Measurements from ENCODE around the gene AKT3. TPM values are rescaled to one million over a fixed set of nuclear protein-coding genes. Genes with fewer than 3 reads are reported as not detected.

The AKT3 gene
- total RNA-seq, 1 donor from 2014 or later, result 36.2 TPM

DNA sequence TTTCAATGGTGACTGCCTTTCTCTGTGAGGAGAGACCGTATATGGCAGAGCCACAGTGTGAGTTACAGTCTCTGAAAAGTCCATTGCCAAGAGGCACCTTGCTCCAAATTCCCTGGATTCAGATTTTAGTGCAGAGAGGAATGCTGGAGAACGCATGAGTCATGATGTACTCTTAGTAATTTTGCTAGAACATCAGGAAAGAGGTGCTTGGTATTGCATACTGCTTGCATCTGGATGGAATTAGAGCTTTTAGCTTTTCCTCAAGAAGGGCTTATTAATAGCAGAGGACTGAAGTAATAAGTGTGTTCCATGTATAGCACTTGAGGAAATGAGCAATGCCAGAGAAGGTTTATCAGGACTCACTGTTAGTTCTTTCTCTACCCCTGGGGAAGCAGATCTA, 40.5 kb upstream of the AKT3 start:
- Mint-ChIP-seq H3K36me3 (no peaks in the 10 kb centered on the region), H3K4me3 (no peak overlapping the region), H3K9me3 (peaks cover 2% of the 10 kb centered on the region), H3K27ac (no peak overlapping the region), H3K27me3 (ENCODE audit: insufficient read depth, low read depth) (no peaks in the 10 kb centered on the region), H3K4me1 (no peaks in the 10 kb centered on the region)
- Histone ChIP-seq H3K36me3 (no peaks in the 10 kb centered on the region), H3K4me3 (no peak overlapping the region), H2AFZ (replicated peaks) (no peak overlapping the region), H3K9ac (no peak overlapping the region), H3K9me3 (ENCODE audit: low read depth) (no peaks in the 10 kb centered on the region), H4K20me1 (ENCODE audit: low read depth) (no peaks in the 10 kb centered on the region), H3K27ac (no peak overlapping the region), H3K4me1 (no peaks in the 10 kb centered on the region), H3K27me3 (no peaks in the 10 kb centered on the region), H3K4me2 (no peak overlapping the region), H3F3A (ENCODE audit: low read depth) (no peaks in the 10 kb centered on the region), H3K79me2 (ENCODE audit: low read depth) (no peaks in the 10 kb centered on the region)
- TF ChIP-seq EZH2 (IDR thresholded peaks at IDR 0.05) (no peak), EZH2phosphoT487 (IDR thresholded peaks at IDR 0.05) (no peak)
- TF ChIP-seq, protein P1, sequence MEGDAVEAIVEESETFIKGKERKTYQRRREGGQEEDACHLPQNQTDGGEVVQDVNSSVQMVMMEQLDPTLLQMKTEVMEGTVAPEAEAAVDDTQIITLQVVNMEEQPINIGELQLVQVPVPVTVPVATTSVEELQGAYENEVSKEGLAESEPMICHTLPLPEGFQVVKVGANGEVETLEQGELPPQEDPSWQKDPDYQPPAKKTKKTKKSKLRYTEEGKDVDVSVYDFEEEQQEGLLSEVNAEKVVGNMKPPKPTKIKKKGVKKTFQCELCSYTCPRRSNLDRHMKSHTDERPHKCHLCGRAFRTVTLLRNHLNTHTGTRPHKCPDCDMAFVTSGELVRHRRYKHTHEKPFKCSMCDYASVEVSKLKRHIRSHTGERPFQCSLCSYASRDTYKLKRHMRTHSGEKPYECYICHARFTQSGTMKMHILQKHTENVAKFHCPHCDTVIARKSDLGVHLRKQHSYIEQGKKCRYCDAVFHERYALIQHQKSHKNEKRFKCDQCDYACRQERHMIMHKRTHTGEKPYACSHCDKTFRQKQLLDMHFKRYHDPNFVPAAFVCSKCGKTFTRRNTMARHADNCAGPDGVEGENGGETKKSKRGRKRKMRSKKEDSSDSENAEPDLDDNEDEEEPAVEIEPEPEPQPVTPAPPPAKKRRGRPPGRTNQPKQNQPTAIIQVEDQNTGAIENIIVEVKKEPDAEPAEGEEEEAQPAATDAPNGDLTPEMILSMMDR (IDR thresholded peaks at IDR 0.05), result no peak
- no peak for DNase-seq (ENCODE audit: low spot score)

DNA sequence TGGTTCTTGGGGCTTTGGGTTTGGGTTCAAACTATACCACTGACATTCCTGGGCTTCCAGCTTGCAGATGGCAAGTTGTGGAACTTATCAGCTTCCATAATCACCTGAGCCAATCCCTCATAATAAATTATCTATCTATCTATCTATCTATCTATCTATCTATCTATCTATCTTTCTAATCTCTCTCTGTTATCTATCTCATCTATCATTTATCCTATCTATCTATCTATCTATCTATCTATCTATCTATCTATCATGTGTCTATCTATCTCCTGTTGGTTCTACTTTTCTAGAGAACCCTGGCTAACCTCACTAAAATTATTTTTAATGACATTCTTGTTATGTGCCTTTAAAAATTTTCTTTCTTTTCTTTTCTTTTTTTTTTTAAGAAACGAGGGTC, 35.8 kb upstream of the AKT3 start:
- Histone ChIP-seq H3K9ac (no peak overlapping the region), H3F3A (ENCODE audit: low read depth) (no peaks in the 10 kb centered on the region), H3K4me3 (no peak overlapping the region), H3K4me1 (no peaks in the 10 kb centered on the region), H3K27ac (no peak overlapping the region), H3K4me2 (no peak overlapping the region), H3K79me2 (ENCODE audit: low read depth) (no peaks in the 10 kb centered on the region), H3K9me3 (ENCODE audit: low read depth) (no peaks in the 10 kb centered on the region), H2AFZ (replicated peaks) (no peak overlapping the region), H3K36me3 (no peaks in the 10 kb centered on the region), H4K20me1 (ENCODE audit: low read depth) (no peaks in the 10 kb centered on the region), H3K27me3 (no peaks in the 10 kb centered on the region)
- no peak for DNase-seq (ENCODE audit: low spot score)
- TF ChIP-seq EZH2phosphoT487 (IDR thresholded peaks at IDR 0.05), result no peak
- TF ChIP-seq, protein P1 (IDR thresholded peaks at IDR 0.05), result no peak
- TF ChIP-seq EZH2 (IDR thresholded peaks at IDR 0.05), result no peak
- no peaks in the 10 kb centered on the region for H3K27me3 Mint-ChIP-seq (ENCODE audit: insufficient read depth, low read depth)
- no peak overlapping the region for H3K4me3 Mint-ChIP-seq
- H3K27ac Mint-ChIP-seq, result no peak overlapping the region
- no peaks in the 10 kb centered on the region for H3K4me1 Mint-ChIP-seq
- H3K9me3 Mint-ChIP-seq, result peaks cover 2% of the 10 kb centered on the region
- H3K36me3 Mint-ChIP-seq, result no peaks in the 10 kb centered on the region

DNA sequence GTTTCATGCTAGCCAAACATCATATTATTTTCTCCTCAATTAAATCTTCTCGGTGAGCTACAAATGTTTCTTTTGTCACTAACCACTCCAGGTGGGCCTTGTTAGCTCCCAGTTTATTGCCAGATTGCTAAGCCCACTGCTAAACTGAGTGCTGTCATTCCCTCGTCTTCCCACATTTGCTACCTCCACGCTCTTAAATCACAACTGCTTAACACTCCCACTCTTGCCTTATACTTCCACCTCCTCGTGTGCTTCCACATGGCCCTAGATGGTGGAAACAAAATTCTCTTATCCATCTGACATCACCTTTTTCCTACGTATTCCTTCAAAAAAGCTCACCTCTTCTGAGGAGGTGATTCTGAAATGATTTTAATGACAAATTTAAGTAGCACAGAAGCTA, 34.6 kb upstream of the AKT3 start:
- no peaks in the 10 kb centered on the region for H3K36me3 Mint-ChIP-seq

More for the DNA sequence above, 34.6 kb upstream of the AKT3 start:
- no peak overlapping the region for H3K27ac Mint-ChIP-seq
- Histone ChIP-seq H3K9me3 (ENCODE audit: low read depth) (no peaks in the 10 kb centered on the region), H3K79me2 (ENCODE audit: low read depth) (no peaks in the 10 kb centered on the region), H3K27ac (no peak overlapping the region), H2AFZ (replicated peaks) (no peak overlapping the region), H3K4me2 (no peak overlapping the region), H3K4me3 (no peak overlapping the region), H3K4me1 (no peaks in the 10 kb centered on the region), H4K20me1 (ENCODE audit: low read depth) (no peaks in the 10 kb centered on the region), H3K36me3 (no peaks in the 10 kb centered on the region), H3K9ac (no peak overlapping the region), H3K27me3 (no peaks in the 10 kb centered on the region), H3F3A (ENCODE audit: low read depth) (no peaks in the 10 kb centered on the region)
- TF ChIP-seq, protein P1 (IDR thresholded peaks at IDR 0.05), result no peak
- no peak for TF ChIP-seq EZH2phosphoT487 (IDR thresholded peaks at IDR 0.05)
- no peak for TF ChIP-seq EZH2 (IDR thresholded peaks at IDR 0.05)
- H3K4me3 Mint-ChIP-seq, result no peak overlapping the region
- H3K9me3 Mint-ChIP-seq, result peaks cover 2% of the 10 kb centered on the region
- peaks cover 5% of the 10 kb centered on the region for H3K4me1 Mint-ChIP-seq
- no peaks in the 10 kb centered on the region for H3K27me3 Mint-ChIP-seq (ENCODE audit: insufficient read depth, low read depth)
- no peak for DNase-seq (ENCODE audit: low spot score)

Measured in neural progenitor cell (in vitro differentiated cells).